GM12872 (cell line): Measurements from ENCODE around the gene JMJD7.

Source experiments
- CTCF ChIP-seq: IDR thresholded peaks from 3 replicates; pipeline ENCODE4 v1.5.1; 2011; ENCODE audit warnings: low read depth, mild to moderate bottlenecking, low read length, moderate library complexity; ENCODE audit not compliant: insufficient read depth

Gene JMJD7

DNA sequence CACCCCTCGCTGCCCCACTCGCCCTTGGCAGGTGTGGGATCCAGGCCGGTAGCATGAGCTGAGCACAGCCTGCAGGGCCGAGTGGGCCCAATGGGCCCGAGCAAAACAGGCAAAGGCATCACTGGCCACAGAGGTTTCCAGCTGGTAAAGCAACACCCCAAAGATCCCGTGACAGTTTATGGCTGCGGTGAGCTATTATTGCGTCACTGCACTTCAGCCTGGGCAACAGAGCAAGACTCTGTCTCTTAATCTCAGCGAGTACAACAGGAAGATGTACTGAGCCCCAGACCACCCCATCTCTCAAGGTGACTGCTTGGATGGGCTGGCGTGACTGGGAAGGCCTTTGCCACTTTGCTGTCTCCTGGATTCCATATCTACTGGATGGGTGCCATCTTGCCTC, 4.3 kb downstream of the JMJD7 start:
- TF ChIP-seq CTCF = no peak

- no peak for TF ChIP-seq CTCF
These were observed 5.0 kb downstream of the JMJD7 start for GRCh38 chr15:41832875-41833274.

GRCh38 chr15:41834096-41834495, 6.2 kb downstream of the JMJD7 start:
- no peak for TF ChIP-seq CTCF

DNA sequence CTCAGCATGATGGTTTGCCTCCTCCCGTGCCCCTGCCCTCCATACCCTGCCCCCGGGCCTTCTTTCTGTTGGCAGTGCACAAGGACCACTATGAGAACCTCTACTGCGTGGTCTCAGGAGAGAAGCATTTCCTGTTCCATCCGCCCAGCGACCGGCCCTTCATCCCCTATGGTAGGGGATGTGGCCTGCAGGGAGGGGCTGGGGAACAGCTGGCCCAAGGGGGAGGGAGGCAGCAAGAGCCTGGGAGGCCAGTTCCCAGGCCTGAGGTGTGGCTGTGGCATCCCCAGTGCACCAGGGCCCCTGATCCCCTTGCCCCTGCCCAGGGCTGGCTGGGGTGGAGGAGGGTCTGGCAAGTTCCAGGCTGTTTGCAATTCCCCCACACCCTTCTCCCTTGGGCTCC, 8.2 kb downstream of the JMJD7 start:
- no peak for TF ChIP-seq CTCF

DNA sequence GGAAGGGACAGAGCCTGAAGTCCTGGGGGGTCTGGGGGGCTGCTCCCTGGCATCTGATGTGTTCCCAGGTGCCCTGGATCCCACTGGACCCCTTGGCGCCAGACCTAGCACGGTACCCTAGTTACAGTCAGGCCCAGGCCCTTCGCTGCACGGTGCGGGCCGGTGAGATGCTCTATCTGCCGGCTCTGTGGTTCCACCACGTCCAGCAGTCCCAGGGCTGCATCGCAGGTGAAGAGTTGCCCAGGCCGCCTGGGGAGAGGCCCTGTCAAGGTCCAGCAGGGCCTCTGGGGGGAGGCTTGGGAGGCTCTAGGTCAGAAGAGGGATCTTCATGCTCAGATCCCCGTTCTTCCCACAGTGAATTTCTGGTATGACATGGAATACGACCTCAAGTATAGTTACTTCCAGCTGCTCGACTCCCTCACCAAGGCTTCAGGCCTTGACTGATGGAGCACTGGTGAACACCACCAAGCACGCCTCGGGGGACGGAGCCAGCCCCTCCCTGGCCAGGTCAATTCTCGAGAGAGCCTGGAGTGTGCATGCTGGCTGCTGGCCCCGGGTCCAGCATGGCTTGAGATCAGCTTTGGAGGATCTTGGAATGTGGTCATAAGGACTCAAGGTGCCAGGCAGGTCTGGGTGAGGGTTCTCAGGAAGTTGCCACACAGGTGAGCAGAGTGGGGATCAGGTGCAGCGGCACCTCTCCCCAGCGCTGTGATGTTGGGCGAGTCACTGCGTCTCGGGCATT, 9.0 kb downstream of the JMJD7 start:
- TF ChIP-seq CTCF = no peak

- TF ChIP-seq CTCF = no peak
These were observed 10.6 kb downstream of the JMJD7 start, which contains the start of gene PLA2G4B for GRCh38 chr15:41838400-41838897. Gene PLA2G4B (plus strand): TSS chr15:41838847. CDS start chr15:41838914, 67 bp downstream.

DNA sequence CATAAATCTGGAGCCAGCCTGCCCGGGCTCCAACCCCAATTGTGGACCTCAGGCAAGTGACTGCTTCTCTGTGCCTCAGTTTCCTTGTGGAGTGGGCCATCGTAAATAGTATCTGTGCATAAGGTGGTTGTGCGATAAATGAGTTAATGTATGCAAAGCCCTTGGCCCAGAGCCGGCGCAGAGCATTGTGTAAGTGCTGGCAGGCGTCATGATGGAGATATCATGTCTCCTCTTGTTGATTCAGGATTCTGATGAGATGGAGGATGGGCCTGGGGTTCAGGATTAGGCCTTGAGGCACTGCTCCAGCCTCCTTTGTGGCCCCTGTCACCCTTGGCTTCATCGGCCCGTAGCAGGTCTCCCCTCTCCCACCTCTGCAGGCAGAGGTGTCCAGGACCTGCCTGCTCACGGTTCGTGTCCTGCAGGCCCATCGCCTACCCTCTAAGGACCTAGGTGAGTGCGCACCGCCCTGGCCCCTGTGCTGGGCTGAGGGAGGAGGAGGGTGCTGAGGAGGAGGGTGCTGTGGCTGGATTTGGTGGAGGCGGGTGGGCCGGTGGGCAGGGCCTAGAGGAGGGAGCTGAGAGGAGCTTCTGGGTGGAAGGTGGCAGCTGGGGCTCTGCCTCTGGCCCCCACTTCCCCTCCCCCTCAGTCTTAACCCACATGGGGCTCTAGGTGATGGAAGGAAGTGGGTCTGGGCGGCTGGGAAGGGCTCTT, 12.0 kb downstream of the JMJD7 start:
- no peak for TF ChIP-seq CTCF
